K562 (cell line): ENCODE data around the gene EFNA2. TPM values are rescaled to one million over a fixed set of nuclear protein-coding genes. Genes with fewer than 3 reads are reported as not detected.

Experiments used
- BMI1 ChIP-seq: fragments of 150-350 bp; IDR thresholded peaks from 2 replicates; pipeline ENCODE4 v1.6.1; 2014; ENCODE audit warnings: low read length
- CCNT2 ChIP-seq: IDR thresholded peaks from 2 replicates; pipeline ENCODE4 v1.6.1; 2011; ENCODE audit warnings: borderline replicate concordance, low read depth, mild to moderate bottlenecking, moderate library complexity, mixed read lengths, low read length; ENCODE audit not compliant: insufficient read length; ENCODE audit errors: extremely low read depth
- ETV5 ChIP-seq: sonication (generic); formaldehyde crosslinking; IDR thresholded peaks from 2 replicates; pipeline ENCODE4 v1.4.0; 2020; ENCODE audit warnings: low read depth, mild to moderate bottlenecking, missing genetic modification reagents
- HDAC6 ChIP-seq: IDR thresholded peaks from 2 replicates; pipeline ENCODE4 v1.6.1; 2012; ENCODE audit warnings: low read depth, mild to moderate bottlenecking, control low read depth, inconsistent platforms, low read length, moderate library complexity
- HDAC8 ChIP-seq: fragments of 450-650 bp; IDR thresholded peaks from 2 replicates; pipeline ENCODE4 v1.6.1; 2016; ENCODE audit warnings: mild to moderate bottlenecking, missing genetic modification characterization, moderate library complexity, missing compliant biosample characterization
- NCOA6 ChIP-seq: fragments of 450-650 bp; IDR thresholded peaks from 2 replicates; pipeline ENCODE4 v1.6.1; 2017; ENCODE audit warnings: mild to moderate bottlenecking
- POLR2A ChIP-seq: fragments of 450-650 bp; conservative IDR thresholded peaks from 2 replicates; pipeline ENCODE4 v1.6.1; 2016
- POLR2G ChIP-seq: fragments of 200-400 bp; formaldehyde crosslinking; IDR thresholded peaks from 2 replicates; pipeline ENCODE4 v1.6.1; 2017; ENCODE audit warnings: low read depth, mild to moderate bottlenecking, antibody characterized with exemption, low read length, moderate library complexity
- PTTG1 ChIP-seq: fragments of 450-650 bp; IDR thresholded peaks from 2 replicates; pipeline ENCODE4 v1.6.1; 2016; ENCODE audit warnings: low read depth, mild to moderate bottlenecking, missing genetic modification characterization, missing compliant biosample characterization
- RBFOX2 ChIP-seq: fragments of 200-400 bp; formaldehyde crosslinking; IDR thresholded peaks from 2 replicates; pipeline ENCODE4 v1.6.1; 2017; ENCODE audit warnings: low read depth, mild to moderate bottlenecking, low read length, moderate library complexity
- SAFB2 ChIP-seq: fragments of 200-400 bp; formaldehyde crosslinking; IDR thresholded peaks from 2 replicates; pipeline ENCODE4 v1.6.1; 2018; ENCODE audit warnings: borderline replicate concordance, low read length, low read depth, moderate library complexity; ENCODE audit not compliant: severe bottlenecking
- VEZF1 ChIP-seq: fragments of 200-800 bp; sonication (Bioruptor generic); IDR thresholded peaks from 2 replicates; pipeline ENCODE4 v1.6.1; 2017; ENCODE audit warnings: missing genetic modification characterization, missing compliant biosample characterization
- YY1 ChIP-seq, 3 experiments: IDR thresholded peaks; 2 replicates each; pipeline ENCODE4 v1.6.1; 2011; ENCODE audit warnings: low read length in 2 of 3, mild to moderate bottlenecking in 2 of 3, moderate library complexity in 2 of 3, borderline replicate concordance in 1 of 3, control low read depth in 1 of 3, low read depth in 1 of 3; ENCODE audit not compliant: insufficient read depth in 3 of 3, insufficient replicate concordance in 2 of 3, control insufficient read depth in 1 of 3, insufficient read length in 1 of 3; ENCODE audit errors: extremely low read depth in 1 of 3
- ZBTB26 ChIP-seq: fragments of 450-650 bp; formaldehyde crosslinking; IDR thresholded peaks from 2 replicates; pipeline ENCODE4 v1.4.0; 2022; ENCODE audit warnings: missing genetic modification characterization
- ZNF165 ChIP-seq: fragments of 250-450 bp; sonication (Bioruptor Pico); IDR thresholded peaks from 2 replicates; pipeline ENCODE4 v1.4.0; 2020; ENCODE audit warnings: borderline replicate concordance
- ZNF197 ChIP-seq: fragments of 200-800 bp; sonication (Bioruptor generic); IDR thresholded peaks from 2 replicates; pipeline ENCODE4 v1.6.1; 2016; ENCODE audit warnings: low read depth, missing genetic modification characterization, missing compliant biosample characterization
- ZNF3 ChIP-seq: fragments of 250-450 bp; sonication (Bioruptor Pico); IDR thresholded peaks from 2 replicates; pipeline ENCODE4 v1.5.0; 2021; ENCODE audit warnings: mild to moderate bottlenecking, moderate library complexity
- ZSCAN29 ChIP-seq: fragments of 450-650 bp; IDR thresholded peaks from 2 replicates; pipeline ENCODE4 v1.6.1; 2017
- polyA plus RNA-seq, 8 experiments: library from polyadenylated mRNA; depleted of rRNA in 4 of 8; stranded (reverse) in 5 of 8; unstranded in 3 of 8; fragments of >200 nt; fragmentation: Nextera tagmentation in 2 of 8; fragmentation: Illumina TruSeq in 1 of 8; extraction: Ambion mirVana in 2 of 8; extraction: Trizol in 1 of 8; gene quantifications; 2 replicates each; pipeline versions ENCODE4 v1.2.1 to v1.2.3, GENCODE V29; 2011 to 2014; ENCODE audit warnings: inconsistent platforms in 1 of 8, missing spikeins in 1 of 8
- total RNA-seq, 7 experiments: library from RNA; depleted of rRNA in 6 of 7; stranded (reverse); fragments of >200 nt in 6 of 7; fragmentation: Illumina TruSeq in 2 of 7; extraction: Trizol in 2 of 7; gene quantifications; 2 replicates each; pipeline versions ENCODE4 v1.2.1 to v1.2.3, GENCODE V29; 2011 to 2021; ENCODE audit warnings: low replicate concordance in 1 of 7
- TF ChIP-seq, protein P1 (sequence below): sonication (generic); formaldehyde crosslinking; IDR thresholded peaks from 2 replicates; pipeline ENCODE4 v1.5.0; 2020; ENCODE audit warnings: missing genetic modification reagents
- TF ChIP-seq, protein P2 (sequence below): fragments of 450-650 bp; IDR thresholded peaks from one replicate; pipeline ENCODE4 v1.6.1; 2018; ENCODE audit warnings: mild to moderate bottlenecking, moderate library complexity; ENCODE audit not compliant: partially characterized antibody
- TF ChIP-seq, protein P3 (sequence below): fragments of 250-450 bp; sonication (Bioruptor Pico); IDR thresholded peaks from 2 replicates; pipeline ENCODE4 v1.8.0; 2021; ENCODE audit warnings: mild to moderate bottlenecking, moderate library complexity

EFNA2 gene
- total and polyA plus RNA-seq, 9 of the 15 experiments (the other 6 are each of a cell fraction or from before 2014, with no cell fraction given), result 0.11 to 0.44 (median 0.15) TPM; not detected in 6

- TF ChIP-seq ETV5 (CRISPR knock-in tag) (0 out of 2 replicates have a peak, but pooled peaks have one; percentile 10), HDAC8 (tag) (no peak), ZBTB26 (CRISPR knock-in tag) (peak; percentile 10; the same call in 1 of the 2 replicates), YY1 (IDR thresholded peaks at IDR 0.05; ENCODE audit: borderline replicate concordance in 1 of 3, control insufficient read depth in 1 of 3, extremely low read depth in 1 of 3, insufficient read depth in 3 of 3, insufficient read length in 1 of 3, insufficient replicate concordance in 2 of 3, low read depth in 1 of 3, low read length in 2 of 3) (no peak), PTTG1 (no peak), VEZF1 (peak; percentile 45), ZNF197 (CRISPR knock-in tag) (no peak), ZNF165 (no peak), ZNF3 (CRISPR knock-in tag) (no peak), SAFB2 (no peak), ZSCAN29 (no peak), POLR2G (peak; percentile 54), BMI1 (no peak), NCOA6 (no peak), HDAC6 (no peak), POLR2A (peak; percentile 44), CCNT2 (no peak), RBFOX2 (peak; percentile 2; the same call in 1 of the 2 replicates)
- TF ChIP-seq, protein P1, sequence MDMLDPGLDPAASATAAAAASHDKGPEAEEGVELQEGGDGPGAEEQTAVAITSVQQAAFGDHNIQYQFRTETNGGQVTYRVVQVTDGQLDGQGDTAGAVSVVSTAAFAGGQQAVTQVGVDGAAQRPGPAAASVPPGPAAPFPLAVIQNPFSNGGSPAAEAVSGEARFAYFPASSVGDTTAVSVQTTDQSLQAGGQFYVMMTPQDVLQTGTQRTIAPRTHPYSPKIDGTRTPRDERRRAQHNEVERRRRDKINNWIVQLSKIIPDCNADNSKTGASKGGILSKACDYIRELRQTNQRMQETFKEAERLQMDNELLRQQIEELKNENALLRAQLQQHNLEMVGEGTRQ (CRISPR knock-in tag), result no peak
- TF ChIP-seq, protein P2, sequence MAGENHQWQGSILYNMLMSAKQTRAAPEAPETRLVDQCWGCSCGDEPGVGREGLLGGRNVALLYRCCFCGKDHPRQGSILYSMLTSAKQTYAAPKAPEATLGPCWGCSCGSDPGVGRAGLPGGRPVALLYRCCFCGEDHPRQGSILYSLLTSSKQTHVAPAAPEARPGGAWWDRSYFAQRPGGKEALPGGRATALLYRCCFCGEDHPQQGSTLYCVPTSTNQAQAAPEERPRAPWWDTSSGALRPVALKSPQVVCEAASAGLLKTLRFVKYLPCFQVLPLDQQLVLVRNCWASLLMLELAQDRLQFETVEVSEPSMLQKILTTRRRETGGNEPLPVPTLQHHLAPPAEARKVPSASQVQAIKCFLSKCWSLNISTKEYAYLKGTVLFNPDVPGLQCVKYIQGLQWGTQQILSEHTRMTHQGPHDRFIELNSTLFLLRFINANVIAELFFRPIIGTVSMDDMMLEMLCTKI, result no peak
- TF ChIP-seq, protein P3, sequence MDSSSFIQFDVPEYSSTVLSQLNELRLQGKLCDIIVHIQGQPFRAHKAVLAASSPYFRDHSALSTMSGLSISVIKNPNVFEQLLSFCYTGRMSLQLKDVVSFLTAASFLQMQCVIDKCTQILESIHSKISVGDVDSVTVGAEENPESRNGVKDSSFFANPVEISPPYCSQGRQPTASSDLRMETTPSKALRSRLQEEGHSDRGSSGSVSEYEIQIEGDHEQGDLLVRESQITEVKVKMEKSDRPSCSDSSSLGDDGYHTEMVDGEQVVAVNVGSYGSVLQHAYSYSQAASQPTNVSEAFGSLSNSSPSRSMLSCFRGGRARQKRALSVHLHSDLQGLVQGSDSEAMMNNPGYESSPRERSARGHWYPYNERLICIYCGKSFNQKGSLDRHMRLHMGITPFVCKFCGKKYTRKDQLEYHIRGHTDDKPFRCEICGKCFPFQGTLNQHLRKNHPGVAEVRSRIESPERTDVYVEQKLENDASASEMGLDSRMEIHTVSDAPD (CRISPR knock-in tag), result no peak
Measured at GRCh38 chr19:1270854-1271527, 14.7 kb upstream of the EFNA2 start (continued).
